Prostate gland (tissue), 2 donors: ENCODE data around the gene NT5DC4. TPM values are rescaled to one million over a fixed set of nuclear protein-coding genes. Genes with fewer than 3 reads are reported as not detected.

Experiments used
- DNase-seq: peaks from one replicate; pipeline ENCODE4 v3.0.0-alpha.2; 2019; ENCODE audit warnings: low spot score
- H3K27ac ChIP-seq, 2 donors: fragments of 200-600 bp; sonication (generic); 2 replicates each; pipeline ENCODE4 v1.5.1; 2017 to 2019
- H3K27me3 ChIP-seq: fragments of 200-600 bp; sonication (generic); replicated peaks from 2 replicates; pipeline ENCODE4 v1.5.1; 2019; ENCODE audit not compliant: insufficient read depth
- H3K36me3 ChIP-seq, 2 donors: fragments of 200-600 bp; sonication (generic); 1 replicate in 1 of 2; 2 replicates in 1 of 2; pipeline versions ENCODE4 v1.5.1 to v1.8.1; 2017 to 2019
- H3K4me1 ChIP-seq: fragments of 200-600 bp; sonication (generic); replicated peaks from 2 replicates; pipeline ENCODE4 v1.5.1; 2019
- H3K4me3 ChIP-seq, 2 donors: fragments of 200-600 bp; sonication (generic); 2 replicates each; pipeline ENCODE4 v1.5.1; 2017 to 2019
- H3K9me3 ChIP-seq: fragments of 200-600 bp; sonication (generic); 2 replicates; pipeline ENCODE4 v1.5.1; 2017
- POLR2A ChIP-seq: fragments of 450-650 bp; IDR thresholded peaks from one replicate; pipeline ENCODE4 v1.6.1; 2016; ENCODE audit warnings: antibody characterized with exemption, mild to moderate bottlenecking
- POLR2AphosphoS5 ChIP-seq: sonication (generic); formaldehyde crosslinking; IDR thresholded peaks from one replicate; pipeline ENCODE4 v1.6.1; 2017; ENCODE audit warnings: antibody characterized with exemption
- WGBS: methylation state at CpG from one replicate; pipeline ENCODE4 v1.1.5; 2018; 5-methylcytosine and 5-hydroxymethylcytosine counted together
- intact Hi-C: fragments of 100-400 bp; cut with DNase I; formaldehyde crosslinking; loops from one replicate; pipeline ENCODE4 v1.14.2; 2022
- total RNA-seq, 2 donors: library from RNA; depleted of rRNA; stranded (reverse); fragments of >200 nt; gene quantifications; one replicate each; pipeline ENCODE4 v1.1.0, GENCODE V29; 2016
- TF ChIP-seq, protein P1 (sequence below), 4 experiments: fragments of 200-600 bp in 2 of 4; fragments of 450-650 bp in 2 of 4; sonication (generic) in 2 of 4; IDR thresholded peaks; 1 replicate in 3 of 4; 2 replicates in 1 of 4; pipeline ENCODE4 v1.5.1; 2016 to 2019; ENCODE audit warnings: antibody characterized with exemption in 4 of 4, mild to moderate bottlenecking in 2 of 4, moderate library complexity in 2 of 4

The NT5DC4 gene
- total RNA-seq, 2 donors from 2014 or later = 0.23 TPM; not detected in 1

- Histone ChIP-seq H3K27ac (no peak overlapping the region), H3K4me3 (no peak overlapping the region), H3K4me1 (no peaks in the 10 kb centered on the region), H3K9me3 (no peaks in the 10 kb centered on the region), H3K27me3 (no peaks in the 10 kb centered on the region), H3K36me3 (no peaks in the 10 kb centered on the region)
- no peak for DNase-seq
- 96% methylated on average over 11 of the region's 12 CpGs for WGBS
- intact Hi-C loops = no loop called here
- no peak for TF ChIP-seq POLR2A
- TF ChIP-seq, protein P1, sequence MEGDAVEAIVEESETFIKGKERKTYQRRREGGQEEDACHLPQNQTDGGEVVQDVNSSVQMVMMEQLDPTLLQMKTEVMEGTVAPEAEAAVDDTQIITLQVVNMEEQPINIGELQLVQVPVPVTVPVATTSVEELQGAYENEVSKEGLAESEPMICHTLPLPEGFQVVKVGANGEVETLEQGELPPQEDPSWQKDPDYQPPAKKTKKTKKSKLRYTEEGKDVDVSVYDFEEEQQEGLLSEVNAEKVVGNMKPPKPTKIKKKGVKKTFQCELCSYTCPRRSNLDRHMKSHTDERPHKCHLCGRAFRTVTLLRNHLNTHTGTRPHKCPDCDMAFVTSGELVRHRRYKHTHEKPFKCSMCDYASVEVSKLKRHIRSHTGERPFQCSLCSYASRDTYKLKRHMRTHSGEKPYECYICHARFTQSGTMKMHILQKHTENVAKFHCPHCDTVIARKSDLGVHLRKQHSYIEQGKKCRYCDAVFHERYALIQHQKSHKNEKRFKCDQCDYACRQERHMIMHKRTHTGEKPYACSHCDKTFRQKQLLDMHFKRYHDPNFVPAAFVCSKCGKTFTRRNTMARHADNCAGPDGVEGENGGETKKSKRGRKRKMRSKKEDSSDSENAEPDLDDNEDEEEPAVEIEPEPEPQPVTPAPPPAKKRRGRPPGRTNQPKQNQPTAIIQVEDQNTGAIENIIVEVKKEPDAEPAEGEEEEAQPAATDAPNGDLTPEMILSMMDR (IDR thresholded peaks at IDR 0.05) = no peak
- no peak for TF ChIP-seq POLR2AphosphoS5
These were observed 26.6 kb upstream of the NT5DC4 start for GRCh38 chr2:112694182-112694581.

DNA sequence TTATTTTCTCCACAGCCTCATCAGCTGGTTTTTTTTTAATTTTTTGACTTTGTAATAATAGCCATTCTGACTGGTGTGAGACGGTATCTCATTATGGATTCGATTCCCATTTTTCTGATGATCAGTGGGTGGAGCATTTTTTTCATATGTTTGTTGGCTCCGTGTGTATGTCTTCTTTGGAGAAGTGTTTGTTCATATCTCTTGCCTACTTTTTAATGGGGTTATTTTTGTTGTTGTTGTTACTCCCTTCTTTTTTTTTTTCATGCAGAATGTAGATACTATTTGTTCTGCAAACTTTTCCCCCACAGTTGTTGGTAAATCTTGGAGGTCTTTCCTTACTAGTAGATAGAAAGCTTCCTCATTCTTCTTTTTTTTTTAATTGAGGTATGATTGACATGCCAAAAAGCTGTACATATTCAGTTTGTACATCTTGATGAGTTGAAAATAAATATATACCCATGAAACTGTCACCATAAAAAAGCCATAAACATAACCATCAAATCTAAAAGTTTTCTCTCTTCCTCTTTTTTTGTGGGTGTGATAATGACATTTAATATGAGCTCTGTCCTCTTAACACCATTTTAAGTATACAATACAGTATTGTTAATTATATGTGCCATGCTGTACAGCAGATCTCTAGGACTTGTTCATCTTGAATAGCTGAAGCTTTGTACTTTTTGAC lies 21.8 kb upstream of the NT5DC4 start:
- TF ChIP-seq POLR2A (no peak), POLR2AphosphoS5 (no peak)
- TF ChIP-seq, protein P1 (IDR thresholded peaks at IDR 0.05) = no peak
- DNase-seq = no peak
- H3K36me3 ChIP-seq = no peaks in the 10 kb centered on the region
- H3K9me3 ChIP-seq = no peaks in the 10 kb centered on the region
- H3K4me3 ChIP-seq = no peak overlapping the region
- no peak overlapping the region for H3K27ac ChIP-seq
- H3K27me3 ChIP-seq = no peaks in the 10 kb centered on the region
- WGBS = 90% methylated on average over 3 of the region's 3 CpGs
- intact Hi-C loops = no loop called here
- H3K4me1 ChIP-seq = no peaks in the 10 kb centered on the region

GRCh38 chr2:112699984-112700667 lies 20.7 kb upstream of the NT5DC4 start:
- H3K27ac ChIP-seq = no peak overlapping the region
- intact Hi-C loops = no loop called here
- H3K4me1 ChIP-seq = no peaks in the 10 kb centered on the region
- no peaks in the 10 kb centered on the region for H3K27me3 ChIP-seq
- H3K36me3 ChIP-seq = no peaks in the 10 kb centered on the region
- no peak for DNase-seq
- WGBS = 76% methylated on average over 3 of the region's 3 CpGs
- TF ChIP-seq POLR2A (no peak), POLR2AphosphoS5 (no peak)
- TF ChIP-seq, protein P1 (IDR thresholded peaks at IDR 0.05) = no peak
- H3K4me3 ChIP-seq = no peak overlapping the region
- no peaks in the 10 kb centered on the region for H3K9me3 ChIP-seq

DNA sequence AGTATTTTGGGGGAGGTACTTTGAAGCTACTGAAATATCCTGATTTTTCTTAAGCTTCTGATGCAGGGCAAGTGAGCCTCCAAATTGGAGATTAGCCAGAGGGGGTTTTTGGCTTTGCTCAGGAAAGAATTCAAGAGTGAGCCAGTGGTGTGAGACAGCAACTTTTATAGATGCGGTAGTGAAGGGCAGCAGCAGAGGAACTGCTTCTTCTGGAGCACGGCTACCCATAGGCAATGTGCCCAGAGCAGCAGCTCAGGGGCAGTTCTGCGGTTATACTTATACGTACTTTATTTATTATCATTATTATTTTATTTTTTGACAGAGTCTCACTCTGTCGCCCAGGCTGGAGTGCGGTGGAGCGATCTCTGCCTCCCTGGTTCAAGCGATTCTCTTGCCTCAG lies 19.8 kb upstream of the NT5DC4 start:
- intact Hi-C loops = no loop called here
- H3K4me3 ChIP-seq = no peak overlapping the region
- WGBS = 55% methylated on average over 8 of the region's 8 CpGs
- no peak overlapping the region for H3K27ac ChIP-seq
- no peak for DNase-seq
- no peaks in the 10 kb centered on the region for H3K36me3 ChIP-seq
- TF ChIP-seq, protein P1 (IDR thresholded peaks at IDR 0.05) = no peak
- TF ChIP-seq POLR2AphosphoS5 (no peak), POLR2A (no peak)
- H3K27me3 ChIP-seq = no peaks in the 10 kb centered on the region
- H3K9me3 ChIP-seq = no peaks in the 10 kb centered on the region
- H3K4me1 ChIP-seq = no peaks in the 10 kb centered on the region

- TF ChIP-seq, protein P1 (IDR thresholded peaks at IDR 0.05) = no peak
- TF ChIP-seq POLR2A = no peak
- no peak for TF ChIP-seq POLR2AphosphoS5
- intact Hi-C loops = no loop called here
- DNase-seq = no peak
- Histone ChIP-seq H3K4me3 (no peak overlapping the region), H3K9me3 (no peaks in the 10 kb centered on the region), H3K27ac (no peak overlapping the region), H3K36me3 (no peaks in the 10 kb centered on the region), H3K27me3 (no peaks in the 10 kb centered on the region), H3K4me1 (no peaks in the 10 kb centered on the region)
- WGBS = 50% methylated on average over 2 of the region's 2 CpGs
These were observed 17.1 kb upstream of the NT5DC4 start for GRCh38 chr2:112703684-112704083.
